WTC11 (cell line): ENCODE data around the gene NRIP3.

Experiments used
- EMX1 ChIP-seq: fragments of 250-450 bp; sonication (Bioruptor Pico); IDR thresholded peaks from 2 replicates; pipeline ENCODE4 v1.8.0; 2021; ENCODE audit warnings: mild to moderate bottlenecking
- ESRRA ChIP-seq: sonication (generic); formaldehyde crosslinking; IDR thresholded peaks from 2 replicates; pipeline ENCODE4 v1.8.1; 2022; ENCODE audit warnings: mild to moderate bottlenecking, missing genetic modification reagents, borderline replicate concordance
- FOXP1 ChIP-seq: sonication (generic); formaldehyde crosslinking; IDR thresholded peaks from 2 replicates; pipeline ENCODE4 v1.8.0; 2022; ENCODE audit warnings: missing genetic modification reagents, mild to moderate bottlenecking, moderate library complexity, borderline replicate concordance
- MXD4 ChIP-seq: fragments of 250-450 bp; sonication (Bioruptor Pico); IDR thresholded peaks from 2 replicates; pipeline ENCODE4 v1.8.0; 2021; ENCODE audit warnings: mild to moderate bottlenecking, moderate library complexity, borderline replicate concordance
- NFYB ChIP-seq: sonication (generic); formaldehyde crosslinking; conservative IDR thresholded peaks from 2 replicates; pipeline ENCODE4 v1.8.0; 2022; ENCODE audit warnings: low read depth, missing genetic modification reagents
- ZBTB21 ChIP-seq: sonication (generic); formaldehyde crosslinking; IDR thresholded peaks from 2 replicates; pipeline ENCODE4 v1.8.1; 2023; ENCODE audit warnings: mild to moderate bottlenecking, missing genetic modification reagents, borderline replicate concordance
- ZNF263 ChIP-seq: sonication (generic); formaldehyde crosslinking; IDR thresholded peaks from 2 replicates; pipeline ENCODE4 v1.8.1; 2022; ENCODE audit warnings: low read depth, mild to moderate bottlenecking, moderate library complexity, missing genetic modification reagents
- TF ChIP-seq, protein P1 (sequence below): fragments of 200-600 bp; IDR thresholded peaks from 2 replicates; pipeline ENCODE4 v1.8.0; 2022; ENCODE audit warnings: antibody characterized with exemption
- TF ChIP-seq, protein P2 (sequence below): fragments of 250-450 bp; sonication (Bioruptor Pico); IDR thresholded peaks from 2 replicates; pipeline ENCODE4 v1.9.0; 2021; ENCODE audit warnings: mild to moderate bottlenecking
- TF ChIP-seq, protein P3 (sequence below): sonication (generic); formaldehyde crosslinking; IDR thresholded peaks from 2 replicates; pipeline ENCODE4 v1.8.1; 2023; ENCODE audit warnings: mild to moderate bottlenecking, missing genetic modification reagents, moderate library complexity
- TF ChIP-seq, protein P4 (sequence below): sonication (generic); formaldehyde crosslinking; IDR thresholded peaks from 2 replicates; pipeline ENCODE4 v1.8.0; 2022; ENCODE audit warnings: mild to moderate bottlenecking, missing genetic modification reagents
- TF ChIP-seq, protein P5 (sequence below): sonication (generic); formaldehyde crosslinking; IDR thresholded peaks from 2 replicates; pipeline ENCODE4 v1.8.1; 2023; ENCODE audit warnings: mild to moderate bottlenecking, missing genetic modification reagents

DNA sequence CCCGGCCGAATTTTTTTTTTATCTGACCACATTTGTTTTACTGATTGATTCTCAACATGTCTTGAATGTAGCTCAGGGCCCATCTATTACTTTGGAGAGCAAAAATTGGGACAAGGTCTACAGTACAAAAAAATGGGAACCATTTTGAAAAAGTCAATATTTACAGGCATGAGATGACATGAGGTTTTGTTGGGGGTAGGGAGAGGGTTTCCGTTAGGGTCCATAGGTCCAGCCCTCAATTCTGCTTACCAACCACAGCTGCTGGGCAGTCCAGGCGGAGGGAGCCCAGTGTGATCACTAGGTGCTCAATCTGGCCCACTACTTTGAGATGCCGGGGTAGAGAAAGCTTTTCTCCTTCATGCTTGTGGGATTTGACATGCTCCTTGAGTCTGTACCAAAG is 18.3 kb downstream of the NRIP3 start:
- no peak for TF ChIP-seq MXD4 (CRISPR knock-in tag)
- TF ChIP-seq ESRRA (CRISPR knock-in tag) = no peak
- TF ChIP-seq, protein P1, sequence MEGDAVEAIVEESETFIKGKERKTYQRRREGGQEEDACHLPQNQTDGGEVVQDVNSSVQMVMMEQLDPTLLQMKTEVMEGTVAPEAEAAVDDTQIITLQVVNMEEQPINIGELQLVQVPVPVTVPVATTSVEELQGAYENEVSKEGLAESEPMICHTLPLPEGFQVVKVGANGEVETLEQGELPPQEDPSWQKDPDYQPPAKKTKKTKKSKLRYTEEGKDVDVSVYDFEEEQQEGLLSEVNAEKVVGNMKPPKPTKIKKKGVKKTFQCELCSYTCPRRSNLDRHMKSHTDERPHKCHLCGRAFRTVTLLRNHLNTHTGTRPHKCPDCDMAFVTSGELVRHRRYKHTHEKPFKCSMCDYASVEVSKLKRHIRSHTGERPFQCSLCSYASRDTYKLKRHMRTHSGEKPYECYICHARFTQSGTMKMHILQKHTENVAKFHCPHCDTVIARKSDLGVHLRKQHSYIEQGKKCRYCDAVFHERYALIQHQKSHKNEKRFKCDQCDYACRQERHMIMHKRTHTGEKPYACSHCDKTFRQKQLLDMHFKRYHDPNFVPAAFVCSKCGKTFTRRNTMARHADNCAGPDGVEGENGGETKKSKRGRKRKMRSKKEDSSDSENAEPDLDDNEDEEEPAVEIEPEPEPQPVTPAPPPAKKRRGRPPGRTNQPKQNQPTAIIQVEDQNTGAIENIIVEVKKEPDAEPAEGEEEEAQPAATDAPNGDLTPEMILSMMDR = no peak
- TF ChIP-seq EMX1 (CRISPR knock-in tag) = no peak
- TF ChIP-seq ZBTB21 (CRISPR knock-in tag) = no peak
- TF ChIP-seq, protein P2, sequence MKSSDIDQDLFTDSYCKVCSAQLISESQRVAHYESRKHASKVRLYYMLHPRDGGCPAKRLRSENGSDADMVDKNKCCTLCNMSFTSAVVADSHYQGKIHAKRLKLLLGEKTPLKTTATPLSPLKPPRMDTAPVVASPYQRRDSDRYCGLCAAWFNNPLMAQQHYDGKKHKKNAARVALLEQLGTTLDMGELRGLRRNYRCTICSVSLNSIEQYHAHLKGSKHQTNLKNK (CRISPR knock-in tag) = no peak
- TF ChIP-seq, protein P3, sequence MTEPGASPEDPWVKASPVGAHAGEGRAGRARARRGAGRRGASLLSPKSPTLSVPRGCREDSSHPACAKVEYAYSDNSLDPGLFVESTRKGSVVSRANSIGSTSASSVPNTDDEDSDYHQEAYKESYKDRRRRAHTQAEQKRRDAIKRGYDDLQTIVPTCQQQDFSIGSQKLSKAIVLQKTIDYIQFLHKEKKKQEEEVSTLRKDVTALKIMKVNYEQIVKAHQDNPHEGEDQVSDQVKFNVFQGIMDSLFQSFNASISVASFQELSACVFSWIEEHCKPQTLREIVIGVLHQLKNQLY (CRISPR knock-in tag) = no peak
- no peak for TF ChIP-seq FOXP1 (CRISPR knock-in tag)
- TF ChIP-seq, protein P4, sequence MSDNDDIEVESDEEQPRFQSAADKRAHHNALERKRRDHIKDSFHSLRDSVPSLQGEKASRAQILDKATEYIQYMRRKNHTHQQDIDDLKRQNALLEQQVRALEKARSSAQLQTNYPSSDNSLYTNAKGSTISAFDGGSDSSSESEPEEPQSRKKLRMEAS (CRISPR knock-in tag) = no peak
- no peak for TF ChIP-seq ZNF263
- no peak for TF ChIP-seq NFYB (CRISPR knock-in tag)
- TF ChIP-seq, protein P5, sequence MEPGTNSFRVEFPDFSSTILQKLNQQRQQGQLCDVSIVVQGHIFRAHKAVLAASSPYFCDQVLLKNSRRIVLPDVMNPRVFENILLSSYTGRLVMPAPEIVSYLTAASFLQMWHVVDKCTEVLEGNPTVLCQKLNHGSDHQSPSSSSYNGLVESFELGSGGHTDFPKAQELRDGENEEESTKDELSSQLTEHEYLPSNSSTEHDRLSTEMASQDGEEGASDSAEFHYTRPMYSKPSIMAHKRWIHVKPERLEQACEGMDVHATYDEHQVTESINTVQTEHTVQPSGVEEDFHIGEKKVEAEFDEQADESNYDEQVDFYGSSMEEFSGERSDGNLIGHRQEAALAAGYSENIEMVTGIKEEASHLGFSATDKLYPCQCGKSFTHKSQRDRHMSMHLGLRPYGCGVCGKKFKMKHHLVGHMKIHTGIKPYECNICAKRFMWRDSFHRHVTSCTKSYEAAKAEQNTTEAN (CRISPR knock-in tag) = no peak
